Naive B cell (primary cell): Measurements from ENCODE around the gene IGSF23. TPM values are rescaled to one million over a fixed set of nuclear protein-coding genes. Genes with fewer than 3 reads are reported as not detected.

Experiments used
- polyA plus RNA-seq, 6 donors: library from polyadenylated mRNA; unstranded; fragments of 300-500 nt; fragmentation: Illumina TruSeq; gene quantifications; one replicate each; pipeline ENCODE4 v1.2.3, GENCODE V29; 2021; ENCODE audit warnings: low read depth in 6 of 6

IGSF23 gene
- polyA plus RNA-seq, 6 donors from 2014 or later: not detected

Other genes starting within 250 kb of the IGSF23 start
- 10 to 100 TPM in 2 of 6 donors, 1 to 10 TPM in 4; 5.3 to 10.7 (median 8.2) TPM for gene ZNF285, start 212.0 kb upstream of the IGSF23 start, polyA plus RNA-seq
- 1 to 10 TPM; 1.5 to 6.7 (median 2.3) TPM for gene ZNF229, start 165.1 kb upstream of the IGSF23 start, polyA plus RNA-seq
- gene ZNF180, start 113.0 kb upstream of the IGSF23 start, polyA plus RNA-seq: 10 to 100 TPM in 4 of 6 donors, 1 to 10 TPM in 2; 3.0 to 16.5 (median 11.9) TPM
- gene CEACAM20, start 83.9 kb upstream of the IGSF23 start, polyA plus RNA-seq: not detected
- not detected for gene PVR, start 30.3 kb downstream of the IGSF23 start, polyA plus RNA-seq
- not detected for gene CEACAM19, start 57.9 kb downstream of the IGSF23 start, polyA plus RNA-seq
- not detected for gene CEACAM16, start 85.6 kb downstream of the IGSF23 start, polyA plus RNA-seq
- gene BCL3, start 135.1 kb downstream of the IGSF23 start, polyA plus RNA-seq: 10 to 100 TPM in 5 of 6 donors, 1 to 10 TPM in 1; 8.2 to 17.4 (median 14.1) TPM
- not detected for gene CBLC, start 164.3 kb downstream of the IGSF23 start, polyA plus RNA-seq
- gene BCAM, start 195.5 kb downstream of the IGSF23 start, polyA plus RNA-seq: not detected
- gene NECTIN2, start 232.7 kb downstream of the IGSF23 start, polyA plus RNA-seq: not detected